Mesothelial cell of epicardium (in vitro differentiated cells): ENCODE measurements around the gene FNDC11. TPM values are rescaled to one million over a fixed set of nuclear protein-coding genes. Genes with fewer than 3 reads are reported as not detected.

Experiments
- DNase-seq, 2 experiments: peaks; one replicate each; pipeline ENCODE4 v3.0.0; 2021; ENCODE audit warnings: low spot score in 2 of 2; ENCODE audit not compliant: unreplicated experiment in 2 of 2
- H3K27ac Mint-ChIP-seq: 2 replicates; pipeline ENCODE4 v1.8.0; 2021; ENCODE audit warnings: mixed read lengths
- H3K27me3 Mint-ChIP-seq: 2 replicates; pipeline ENCODE4 v1.8.0; 2021; ENCODE audit warnings: low read depth, mixed read lengths
- H3K36me3 Mint-ChIP-seq: 2 replicates; pipeline ENCODE4 v1.8.0; 2021; ENCODE audit warnings: mixed read lengths
- H3K4me1 Mint-ChIP-seq: 2 replicates; pipeline ENCODE4 v1.8.0; 2021; ENCODE audit warnings: mixed read lengths
- H3K4me3 Mint-ChIP-seq: 2 replicates; pipeline ENCODE4 v1.8.0; 2021; ENCODE audit warnings: mild to moderate bottlenecking, moderate library complexity, mixed read lengths
- H3K9me3 Mint-ChIP-seq: 2 replicates; pipeline ENCODE4 v1.8.0; 2021; ENCODE audit warnings: mixed read lengths
- total RNA-seq: library from RNA; stranded (reverse); gene quantifications from 3 replicates; pipeline ENCODE4 v1.2.1, GENCODE V29; 2021
- TF ChIP-seq, protein P1 (sequence below): fragments of 200-600 bp; sonication (generic); IDR thresholded peaks from one replicate; pipeline ENCODE4 v1.5.0; 2021; ENCODE audit warnings: antibody characterized with exemption; ENCODE audit not compliant: unreplicated experiment

FNDC11 gene
- total RNA-seq, 1 donor from 2014 or later = 1.1 TPM

GRCh38 chr20:63543733-63544132 lies 10.2 kb upstream of the FNDC11 start:
- Mint-ChIP-seq H3K4me3 (no peak overlapping the region), H3K4me1 (no peaks in the 10 kb centered on the region), H3K27ac (no peak overlapping the region), H3K9me3 (no peaks in the 10 kb centered on the region), H3K36me3 (no peaks in the 10 kb centered on the region), H3K27me3 (peaks cover 11% of the 10 kb centered on the region)
- no peak for DNase-seq
- TF ChIP-seq, protein P1, sequence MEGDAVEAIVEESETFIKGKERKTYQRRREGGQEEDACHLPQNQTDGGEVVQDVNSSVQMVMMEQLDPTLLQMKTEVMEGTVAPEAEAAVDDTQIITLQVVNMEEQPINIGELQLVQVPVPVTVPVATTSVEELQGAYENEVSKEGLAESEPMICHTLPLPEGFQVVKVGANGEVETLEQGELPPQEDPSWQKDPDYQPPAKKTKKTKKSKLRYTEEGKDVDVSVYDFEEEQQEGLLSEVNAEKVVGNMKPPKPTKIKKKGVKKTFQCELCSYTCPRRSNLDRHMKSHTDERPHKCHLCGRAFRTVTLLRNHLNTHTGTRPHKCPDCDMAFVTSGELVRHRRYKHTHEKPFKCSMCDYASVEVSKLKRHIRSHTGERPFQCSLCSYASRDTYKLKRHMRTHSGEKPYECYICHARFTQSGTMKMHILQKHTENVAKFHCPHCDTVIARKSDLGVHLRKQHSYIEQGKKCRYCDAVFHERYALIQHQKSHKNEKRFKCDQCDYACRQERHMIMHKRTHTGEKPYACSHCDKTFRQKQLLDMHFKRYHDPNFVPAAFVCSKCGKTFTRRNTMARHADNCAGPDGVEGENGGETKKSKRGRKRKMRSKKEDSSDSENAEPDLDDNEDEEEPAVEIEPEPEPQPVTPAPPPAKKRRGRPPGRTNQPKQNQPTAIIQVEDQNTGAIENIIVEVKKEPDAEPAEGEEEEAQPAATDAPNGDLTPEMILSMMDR = no peak

DNA sequence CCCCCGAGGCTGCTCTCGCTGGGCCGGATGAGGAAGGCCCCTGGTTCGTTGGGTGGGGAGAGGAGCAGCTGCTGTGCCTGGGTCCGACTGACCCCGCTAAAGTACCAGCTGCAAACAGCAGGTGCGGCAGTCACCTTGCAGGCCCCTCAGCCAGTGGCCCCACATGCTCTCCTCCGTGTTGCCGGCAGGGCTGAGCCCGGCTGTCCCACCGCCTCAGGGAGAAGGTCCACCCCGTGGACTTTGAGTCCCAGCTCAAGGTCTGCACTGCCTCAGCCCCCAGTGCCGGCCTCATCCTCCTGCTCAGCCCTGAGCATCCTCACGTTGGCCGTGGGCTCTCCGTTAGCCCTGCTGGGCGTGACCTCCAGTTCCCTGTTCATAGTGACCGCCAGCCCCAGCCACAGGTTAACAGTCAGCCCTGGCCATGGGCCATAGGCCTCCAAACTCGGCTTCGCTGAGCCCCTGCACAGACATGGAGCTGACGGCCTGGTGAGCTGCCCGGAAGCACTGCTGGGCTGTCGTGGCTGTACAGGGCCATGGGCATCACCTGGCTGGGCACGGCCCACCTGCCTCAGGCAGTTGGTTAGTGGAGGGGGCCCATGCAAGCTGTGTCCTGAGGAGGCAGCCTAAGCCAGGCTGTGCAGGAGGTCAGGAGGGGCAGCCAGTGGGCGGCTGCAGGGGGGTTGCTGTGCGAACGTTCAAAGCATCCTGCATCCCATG lies 9.6 kb upstream of the FNDC11 start:
- Mint-ChIP-seq H3K9me3 (no peaks in the 10 kb centered on the region), H3K27me3 (peaks cover 14% of the 10 kb centered on the region), H3K27ac (no peak overlapping the region), H3K4me3 (no peak overlapping the region), H3K36me3 (no peaks in the 10 kb centered on the region), H3K4me1 (no peaks in the 10 kb centered on the region)
- TF ChIP-seq, protein P1 = no peak
- no peak for DNase-seq

GRCh38 chr20:63544958-63545516 lies 8.9 kb upstream of the FNDC11 start:
- TF ChIP-seq, protein P1 = no peak
- DNase-seq = no peak
- H3K27me3 Mint-ChIP-seq = peaks cover 15% of the 10 kb centered on the region
- H3K4me3 Mint-ChIP-seq = no peak overlapping the region
- H3K9me3 Mint-ChIP-seq = no peaks in the 10 kb centered on the region
- H3K36me3 Mint-ChIP-seq = no peaks in the 10 kb centered on the region
- no peak overlapping the region for H3K27ac Mint-ChIP-seq
- no peaks in the 10 kb centered on the region for H3K4me1 Mint-ChIP-seq

GRCh38 chr20:63545814-63546213 lies 8.1 kb upstream of the FNDC11 start:
- TF ChIP-seq, protein P1 = no peak
- DNase-seq = no peak
- Mint-ChIP-seq H3K4me1 (no peaks in the 10 kb centered on the region), H3K27me3 (peaks cover 15% of the 10 kb centered on the region), H3K36me3 (no peaks in the 10 kb centered on the region), H3K4me3 (no peak overlapping the region), H3K27ac (no peak overlapping the region), H3K9me3 (no peaks in the 10 kb centered on the region)

- DNase-seq = no peak
- TF ChIP-seq, protein P1 = no peak
- H3K27ac Mint-ChIP-seq = no peak overlapping the region
- H3K4me1 Mint-ChIP-seq = no peaks in the 10 kb centered on the region
- H3K9me3 Mint-ChIP-seq = no peaks in the 10 kb centered on the region
- H3K36me3 Mint-ChIP-seq = no peaks in the 10 kb centered on the region
- peaks cover 15% of the 10 kb centered on the region for H3K27me3 Mint-ChIP-seq
- no peak overlapping the region for H3K4me3 Mint-ChIP-seq
These were observed 7.6 kb upstream of the FNDC11 start for GRCh38 chr20:63546256-63546955.
